Effector memory CD4-positive, alpha-beta T cell (primary cell): ENCODE data around the gene SIRT7.

Experiments
- DNase-seq, 3 donors: peaks; one replicate each; pipeline ENCODE4 v3.0.0-alpha.2; 2020
- H3K27ac ChIP-seq: 2 replicates; pipeline ENCODE4 v1.7.0; 2013; ENCODE audit warnings: mild to moderate bottlenecking, low read length, moderate library complexity; ENCODE audit not compliant: insufficient read depth, poor library complexity, severe bottlenecking
- H3K27me3 ChIP-seq: replicated peaks from 2 replicates; pipeline ENCODE4 v1.7.0; 2013; ENCODE audit warnings: mild to moderate bottlenecking, low read length; ENCODE audit not compliant: insufficient read depth, control insufficient read depth, poor library complexity, severe bottlenecking
- H3K36me3 ChIP-seq: 2 replicates; pipeline ENCODE4 v1.7.0; 2013; ENCODE audit warnings: mild to moderate bottlenecking, low read length, moderate library complexity; ENCODE audit not compliant: control insufficient read depth, insufficient read depth
- H3K4me1 ChIP-seq: 2 replicates; pipeline ENCODE4 v1.7.0; 2013; ENCODE audit warnings: low read length, mild to moderate bottlenecking; ENCODE audit not compliant: control insufficient read depth, insufficient read depth, poor library complexity, severe bottlenecking
- H3K4me3 ChIP-seq: 2 replicates; pipeline ENCODE4 v1.7.0; 2013; ENCODE audit warnings: low read length, low read depth, mild to moderate bottlenecking; ENCODE audit not compliant: insufficient read depth, poor library complexity, severe bottlenecking
- H3K9me3 ChIP-seq: 2 replicates; pipeline ENCODE4 v1.7.0; 2013; ENCODE audit warnings: mild to moderate bottlenecking, low read length, moderate library complexity; ENCODE audit not compliant: control insufficient read depth

SIRT7 gene

GRCh38 chr17:81909966-81910839 lies 7.8 kb downstream of the SIRT7 start:
- H3K4me3 ChIP-seq, result peak overlapping the region; percentile 62
- H3K27ac ChIP-seq, result peak overlapping the region; percentile 53
- peaks cover 46% of the 10 kb centered on the region for H3K36me3 ChIP-seq
- H3K27me3 ChIP-seq, result no peaks in the 10 kb centered on the region
- no peaks in the 10 kb centered on the region for H3K9me3 ChIP-seq
- H3K4me1 ChIP-seq, result peaks cover 14% of the 10 kb centered on the region
- DNase-seq, result no peak

GRCh38 chr17:81909231-81909630 lies 8.7 kb downstream of the SIRT7 start:
- H3K4me3 ChIP-seq, result no peak overlapping the region
- DNase-seq, result no peak

DNA sequence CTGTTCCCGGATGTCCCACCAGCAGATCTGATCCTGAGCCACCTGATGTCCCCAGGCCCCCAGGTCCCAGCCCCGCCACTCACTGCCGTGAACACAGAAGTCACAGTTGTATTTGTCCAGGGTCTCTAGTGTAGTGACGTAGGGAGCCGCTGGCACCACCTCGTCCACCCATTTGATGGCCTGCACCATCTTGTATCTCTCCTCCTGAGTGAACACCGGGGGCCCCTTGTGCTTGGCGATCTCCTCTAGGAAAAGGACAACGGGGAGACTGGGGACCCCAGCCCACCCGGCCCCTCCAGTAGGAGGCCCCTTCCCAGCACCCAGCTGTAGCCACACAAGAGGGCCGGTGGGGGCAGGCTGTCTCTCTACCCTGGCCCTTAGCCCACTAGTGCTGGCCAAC lies 9.2 kb downstream of the SIRT7 start:
- DNase-seq, result no peak

More at GRCh38 chr17:81909231-81909630, 8.7 kb downstream of the SIRT7 start:
- Histone ChIP-seq H3K36me3 (peaks cover 46% of the 10 kb centered on the region), H3K27ac (no peak overlapping the region), H3K4me1 (peaks cover 14% of the 10 kb centered on the region), H3K27me3 (no peaks in the 10 kb centered on the region), H3K9me3 (no peaks in the 10 kb centered on the region)

GRCh38 chr17:81907219-81908145 lies 10.5 kb downstream of the SIRT7 start:
- Histone ChIP-seq H3K4me1 (peaks cover 17% of the 10 kb centered on the region), H3K27me3 (no peaks in the 10 kb centered on the region), H3K27ac (no peak overlapping the region), H3K36me3 (peaks cover 28% of the 10 kb centered on the region), H3K9me3 (no peaks in the 10 kb centered on the region), H3K4me3 (no peak overlapping the region)
- no peak for DNase-seq

More for the DNA sequence above, 9.2 kb downstream of the SIRT7 start:
- peaks cover 41% of the 10 kb centered on the region for H3K36me3 ChIP-seq
- H3K27me3 ChIP-seq, result no peaks in the 10 kb centered on the region
- H3K27ac ChIP-seq, result no peak overlapping the region
- H3K4me1 ChIP-seq, result peaks cover 14% of the 10 kb centered on the region
- no peaks in the 10 kb centered on the region for H3K9me3 ChIP-seq
- H3K4me3 ChIP-seq, result no peak overlapping the region

GRCh38 chr17:81906476-81907218 lies 11.3 kb downstream of the SIRT7 start:
- H3K36me3 ChIP-seq, result peaks cover 21% of the 10 kb centered on the region

GRCh38 chr17:81905993-81906392 lies 12.0 kb downstream of the SIRT7 start:
- Histone ChIP-seq H3K4me1 (peaks cover 22% of the 10 kb centered on the region), H3K27ac (no peak overlapping the region), H3K4me3 (no peak overlapping the region), H3K27me3 (peaks cover 9% of the 10 kb centered on the region), H3K9me3 (no peaks in the 10 kb centered on the region), H3K36me3 (peaks cover 21% of the 10 kb centered on the region)
- no peak for DNase-seq

More at GRCh38 chr17:81906476-81907218, 11.3 kb downstream of the SIRT7 start:
- Histone ChIP-seq H3K27ac (no peak overlapping the region), H3K27me3 (peaks cover 2% of the 10 kb centered on the region), H3K4me3 (no peak overlapping the region), H3K9me3 (no peaks in the 10 kb centered on the region), H3K4me1 (peaks cover 22% of the 10 kb centered on the region)
- DNase-seq, result no peak

DNA sequence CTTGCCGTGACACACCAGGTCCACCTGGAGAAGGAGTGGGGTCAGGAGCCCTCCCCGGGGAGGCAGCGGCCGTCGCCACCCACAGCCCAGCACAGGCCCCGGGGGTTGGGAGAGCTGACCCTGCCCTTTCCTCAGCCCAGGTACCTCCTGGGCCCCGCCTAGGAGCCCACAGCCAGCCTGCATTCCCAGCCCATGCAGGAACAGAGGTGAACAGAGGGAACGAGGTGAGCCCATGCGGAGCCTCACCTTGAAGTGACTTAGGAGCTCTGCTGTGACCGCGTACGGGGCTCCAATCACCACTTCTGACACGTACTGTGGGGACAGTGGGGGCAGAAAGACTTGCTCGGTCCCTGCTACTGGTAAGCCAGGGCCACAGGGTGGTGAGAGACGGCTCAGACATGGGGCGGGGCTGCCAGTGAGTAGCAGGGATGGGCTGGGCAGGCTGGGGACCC lies 12.5 kb downstream of the SIRT7 start:
- Histone ChIP-seq H3K36me3 (peaks cover 22% of the 10 kb centered on the region), H3K4me1 (peaks cover 18% of the 10 kb centered on the region), H3K9me3 (no peaks in the 10 kb centered on the region)

DNA sequence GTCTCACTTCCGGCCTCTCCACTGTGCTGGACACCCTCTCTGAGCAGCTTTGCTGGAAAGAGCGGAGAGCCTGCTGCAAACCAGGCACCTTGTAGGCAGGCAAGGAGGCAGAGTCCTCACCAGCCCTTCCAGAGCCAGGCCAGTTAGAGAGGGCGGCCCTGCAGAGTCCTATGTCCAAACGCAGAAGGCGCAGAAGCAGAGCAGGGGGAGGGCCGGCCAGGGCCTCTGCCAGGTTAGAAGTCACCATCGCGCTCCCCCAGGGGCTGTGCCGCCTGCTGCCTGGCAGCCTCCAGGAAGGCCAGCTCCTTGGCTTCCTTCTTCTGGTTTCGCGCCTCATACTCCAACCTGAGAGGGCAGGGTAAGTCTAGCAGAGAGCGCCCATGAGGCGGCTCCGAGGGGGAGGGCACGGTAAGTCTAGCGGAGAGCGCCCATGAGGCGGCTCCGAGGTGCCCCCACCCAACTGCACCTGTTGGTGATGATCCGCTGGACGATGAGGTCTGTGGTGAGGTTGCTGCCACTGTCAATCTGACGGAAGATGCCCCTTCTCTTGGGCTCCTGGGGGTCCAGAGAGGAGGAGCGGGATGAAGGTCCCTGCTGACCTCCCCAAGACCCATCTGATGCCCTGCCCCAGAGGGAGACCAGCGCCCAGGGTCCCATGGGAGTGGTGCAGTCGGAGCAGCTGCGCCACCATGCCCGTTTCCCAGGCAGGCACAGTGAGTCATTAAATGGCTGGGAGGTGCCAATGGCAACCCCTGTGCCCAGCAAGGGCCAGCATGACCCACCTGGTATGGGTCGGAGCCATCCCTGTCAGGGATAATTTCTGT lies 13.2 kb downstream of the SIRT7 start:
- Histone ChIP-seq H3K9me3 (no peaks in the 10 kb centered on the region), H3K4me1 (peaks cover 14% of the 10 kb centered on the region), H3K4me3 (no peak overlapping the region), H3K27me3 (peaks cover 10% of the 10 kb centered on the region), H3K36me3 (peaks cover 28% of the 10 kb centered on the region), H3K27ac (no peak overlapping the region)
- no peak for DNase-seq

More for the DNA sequence above, 12.5 kb downstream of the SIRT7 start:
- peaks cover 10% of the 10 kb centered on the region for H3K27me3 ChIP-seq
- no peak overlapping the region for H3K27ac ChIP-seq
- no peak for DNase-seq
- H3K4me3 ChIP-seq, result no peak overlapping the region
